GM19468 (cell line): Measurements from ENCODE around the gene HOXD11.

Source experiments
- ATAC-seq: cut with Tn5 transposase; IDR thresholded peaks from one replicate; pipeline ENCODE4 v1.9.1; 2021; ENCODE audit warnings: mild to moderate bottlenecking, moderate library complexity, moderate number of reproducible peaks; ENCODE audit not compliant: unreplicated experiment; ENCODE audit errors: extremely low read depth

HOXD11 gene

GRCh38 chr2:176103742-176104315, 3.3 kb upstream of the HOXD11 start:
- ATAC-seq, result no peak

GRCh38 chr2:176104316-176105077, 2.6 kb upstream of the HOXD11 start:
- no peak for ATAC-seq

DNA sequence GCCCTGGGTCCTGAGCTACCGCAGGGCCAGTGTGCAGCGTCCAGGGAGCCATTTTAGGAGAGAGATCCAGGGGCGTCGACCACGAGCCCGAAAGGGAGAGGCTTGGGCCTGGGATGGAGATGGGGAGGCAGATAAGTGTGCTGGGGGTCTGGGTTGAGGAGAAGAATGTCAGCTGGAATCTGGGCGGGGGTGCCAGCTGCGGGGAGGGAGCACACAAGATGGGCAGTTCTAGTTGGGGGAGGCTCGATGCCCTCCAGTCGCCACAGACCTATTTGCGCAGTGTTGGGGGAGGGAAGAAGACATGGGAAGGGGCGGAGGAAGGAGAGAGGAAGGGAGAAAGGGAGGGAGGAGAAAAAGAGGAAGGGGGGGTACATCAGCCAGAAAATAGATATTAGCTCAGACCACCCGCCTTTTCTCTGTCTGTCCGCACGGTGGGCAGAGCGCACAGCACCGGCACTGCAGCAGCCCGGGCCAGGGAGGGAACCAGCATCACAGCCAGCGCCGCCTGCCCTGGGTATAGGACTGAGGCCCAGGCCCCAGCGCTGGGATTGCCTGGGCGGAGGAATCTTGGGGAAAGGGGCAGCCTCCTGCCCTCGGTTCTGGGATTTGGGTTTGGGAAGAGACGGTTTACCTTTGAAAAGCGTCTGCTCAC, 1.9 kb upstream of the HOXD11 start:
- no peak for ATAC-seq

DNA sequence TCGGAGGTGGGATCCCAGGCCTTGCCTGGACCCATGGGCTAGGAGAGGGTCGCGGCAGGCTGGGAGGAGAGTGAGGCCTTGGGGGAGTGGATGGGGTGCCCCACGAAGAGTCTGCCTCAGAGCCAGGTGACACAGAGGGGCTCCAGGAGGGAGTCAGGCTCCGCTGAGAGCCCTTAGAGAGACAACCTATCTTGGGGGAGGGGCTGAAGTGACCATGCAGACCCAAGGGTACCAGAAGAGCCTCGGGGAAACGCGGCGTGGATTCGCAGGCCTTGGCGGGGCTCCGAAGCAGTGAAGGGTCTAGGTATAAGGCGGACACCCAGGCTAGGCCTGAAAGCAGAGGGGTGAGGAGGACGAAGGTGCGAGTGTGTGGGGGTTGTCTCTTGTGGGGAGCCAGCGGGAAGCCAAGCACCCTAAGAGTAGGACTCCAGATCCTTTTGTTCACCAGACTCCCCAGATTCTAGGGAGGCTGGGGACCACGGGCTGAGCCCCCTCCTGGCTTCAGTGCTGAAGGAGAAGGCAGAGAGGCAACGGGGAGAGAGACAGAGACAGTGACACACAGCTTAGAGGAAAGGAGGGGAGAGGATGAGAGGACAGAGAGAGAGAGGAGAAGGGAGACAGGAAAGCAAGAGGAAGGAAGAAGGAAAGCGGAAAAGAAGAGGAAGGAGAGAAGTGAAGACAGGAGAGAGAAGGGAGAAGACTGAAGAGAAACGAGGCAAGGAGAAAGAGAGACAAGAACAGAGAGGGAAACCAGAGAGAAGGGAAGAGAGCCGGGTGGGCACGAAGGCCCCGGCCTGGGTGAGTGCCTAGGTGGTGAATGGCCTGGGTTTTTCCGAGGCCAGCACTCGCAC, 1.1 kb upstream of the HOXD11 start:
- ATAC-seq, result no peak

DNA sequence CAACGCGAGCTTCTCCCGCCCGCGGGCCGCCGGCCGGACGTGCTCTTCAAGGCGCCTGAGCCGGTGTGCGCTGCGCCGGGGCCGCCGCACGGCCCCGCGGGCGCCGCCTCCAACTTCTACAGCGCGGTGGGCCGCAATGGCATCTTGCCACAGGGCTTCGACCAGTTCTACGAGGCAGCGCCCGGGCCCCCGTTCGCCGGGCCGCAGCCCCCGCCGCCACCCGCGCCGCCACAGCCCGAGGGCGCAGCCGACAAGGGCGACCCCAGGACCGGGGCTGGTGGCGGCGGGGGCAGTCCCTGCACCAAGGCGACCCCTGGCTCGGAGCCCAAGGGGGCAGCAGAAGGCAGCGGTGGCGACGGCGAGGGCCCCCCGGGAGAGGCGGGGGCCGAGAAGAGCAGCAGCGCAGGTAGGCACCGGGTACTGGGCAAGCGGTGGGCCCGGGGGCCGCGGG, 676 bp downstream of the HOXD11 start:
- no peak for ATAC-seq

GRCh38 chr2:176109192-176109901, 2.3 kb downstream of the HOXD11 start:
- no peak for ATAC-seq

- ATAC-seq, result no peak
Observed at GRCh38 chr2:176109946-176110345, 2.9 kb downstream of the HOXD11 start.

DNA sequence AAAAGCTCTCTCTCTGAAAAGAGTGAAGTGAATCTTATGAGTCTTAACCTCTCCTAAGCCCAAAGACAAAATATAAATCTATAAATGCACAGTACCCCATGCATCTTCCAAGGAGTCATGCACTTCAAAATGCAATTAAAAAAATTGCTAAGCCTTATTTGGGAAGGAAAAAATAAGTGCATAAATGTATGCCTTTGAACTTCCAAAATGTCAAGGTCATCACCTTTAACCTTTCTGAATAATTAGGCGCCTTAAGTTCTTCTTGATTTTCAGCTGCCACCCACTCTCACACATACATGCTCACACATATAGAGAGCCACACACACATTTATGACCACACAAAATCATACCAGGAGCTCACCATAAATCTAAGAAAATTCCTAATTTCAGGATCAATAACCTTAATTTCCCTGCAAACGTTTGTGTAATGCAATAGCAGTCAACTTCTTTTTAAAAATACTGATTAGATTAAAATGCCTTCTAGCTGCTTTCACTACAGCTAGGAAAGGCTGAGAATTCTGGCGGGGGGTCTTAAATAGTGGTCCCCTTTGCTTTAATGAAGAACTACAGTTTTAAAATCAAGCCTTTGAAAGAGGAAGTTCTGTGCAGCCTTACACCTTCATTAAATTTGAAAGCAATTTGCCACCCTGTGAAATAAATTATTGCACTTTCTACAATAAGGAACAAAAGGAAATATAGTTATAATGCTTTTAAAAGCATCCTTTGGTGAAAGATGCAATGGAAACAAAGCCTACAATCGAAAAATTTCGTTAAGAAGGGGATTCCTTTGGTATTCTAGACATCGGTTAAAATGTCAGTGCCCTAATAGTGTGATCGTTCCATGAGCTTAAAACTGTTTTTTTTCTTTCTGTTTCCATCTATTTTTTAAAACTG, 3.6 kb downstream of the HOXD11 start:
- no peak for ATAC-seq

DNA sequence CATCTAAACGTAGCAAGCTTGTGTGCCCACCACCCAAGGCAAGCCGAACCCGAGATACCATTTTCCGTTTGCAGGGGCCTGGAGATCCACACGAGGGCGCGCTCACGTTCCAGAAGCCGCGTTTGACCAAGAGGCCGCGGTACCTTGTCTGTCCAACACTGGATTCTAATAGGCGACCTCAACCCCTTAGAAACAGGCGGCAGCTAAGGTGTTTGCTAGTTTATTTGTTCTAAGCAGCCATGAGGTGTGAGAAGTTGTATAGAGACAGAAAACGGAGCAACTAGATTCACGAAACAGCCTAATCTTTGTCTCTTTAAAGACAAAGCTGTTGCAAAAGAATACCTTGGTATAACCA, 4.2 kb downstream of the HOXD11 start:
- no peak for ATAC-seq

DNA sequence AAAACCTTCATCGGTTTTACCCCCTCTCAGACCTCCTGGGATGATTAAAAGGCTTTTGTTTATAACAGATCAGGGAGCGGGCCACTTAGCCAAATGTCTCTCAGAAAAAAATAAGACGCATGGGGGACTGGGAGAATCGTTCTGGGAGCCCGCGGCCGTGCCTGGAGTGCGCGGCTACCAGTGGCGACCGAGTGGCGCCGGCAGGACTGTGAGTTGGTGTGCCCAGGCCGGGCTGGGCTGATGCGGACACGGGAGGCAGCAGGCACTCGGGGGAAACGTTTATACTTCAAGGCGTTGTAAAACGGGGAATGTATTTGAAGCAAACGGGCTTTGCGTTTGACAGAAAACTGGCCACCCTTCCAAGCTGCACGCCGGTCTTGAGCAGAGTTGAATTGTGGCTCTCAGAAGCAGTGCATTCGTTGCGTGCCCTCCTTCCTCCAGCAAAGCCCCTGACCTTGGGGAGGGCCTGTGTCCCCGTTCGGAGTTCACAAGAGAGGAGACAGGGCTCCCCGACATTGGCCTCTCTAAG, 4.8 kb downstream of the HOXD11 start:
- no peak for ATAC-seq

DNA sequence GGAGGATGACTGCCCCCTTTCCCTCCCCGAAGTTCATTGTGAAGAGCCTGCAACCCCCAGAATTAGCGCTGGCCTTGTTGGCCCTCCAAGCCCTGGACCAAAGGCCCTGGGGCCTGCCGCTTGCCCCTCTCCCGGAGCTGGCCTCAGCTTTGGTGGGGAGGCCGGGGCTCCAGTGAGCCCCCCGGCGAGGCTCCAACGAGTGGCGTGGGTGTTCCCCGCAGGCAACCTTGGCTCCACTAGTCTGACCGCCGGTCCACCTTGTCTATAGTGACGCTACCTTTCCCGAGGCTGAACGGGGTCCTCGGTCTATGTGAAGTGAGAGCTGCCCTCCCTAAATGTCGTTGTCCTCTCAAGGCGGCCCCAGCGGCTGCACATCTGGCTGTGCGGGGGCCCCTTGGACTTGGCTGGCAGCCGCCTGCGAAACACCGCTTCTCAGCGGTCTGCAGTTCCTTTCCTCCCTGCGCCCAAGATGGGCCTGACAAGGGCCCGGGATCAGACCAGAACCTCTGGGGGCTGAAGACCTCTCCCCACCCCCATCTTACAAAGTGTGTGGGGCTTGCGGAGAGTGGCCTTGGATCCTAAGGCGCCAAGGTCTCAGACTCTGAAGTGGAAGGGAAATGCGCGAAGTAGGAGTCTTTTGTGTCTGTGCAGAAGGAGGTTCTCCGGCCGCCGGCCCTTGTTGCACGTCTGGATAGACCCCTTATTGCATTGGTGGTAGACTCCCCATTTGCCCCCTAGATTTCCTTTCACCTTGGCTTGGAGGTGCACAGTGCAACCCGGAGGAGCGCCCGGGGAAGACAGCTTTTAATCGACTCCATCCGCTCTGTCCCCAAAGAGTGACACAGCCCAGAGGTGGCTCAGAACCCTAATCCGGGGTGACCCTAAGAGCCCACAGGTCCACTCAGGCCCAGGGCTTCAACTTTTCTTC, 5.6 kb downstream of the HOXD11 start:
- ATAC-seq, result no peak

DNA sequence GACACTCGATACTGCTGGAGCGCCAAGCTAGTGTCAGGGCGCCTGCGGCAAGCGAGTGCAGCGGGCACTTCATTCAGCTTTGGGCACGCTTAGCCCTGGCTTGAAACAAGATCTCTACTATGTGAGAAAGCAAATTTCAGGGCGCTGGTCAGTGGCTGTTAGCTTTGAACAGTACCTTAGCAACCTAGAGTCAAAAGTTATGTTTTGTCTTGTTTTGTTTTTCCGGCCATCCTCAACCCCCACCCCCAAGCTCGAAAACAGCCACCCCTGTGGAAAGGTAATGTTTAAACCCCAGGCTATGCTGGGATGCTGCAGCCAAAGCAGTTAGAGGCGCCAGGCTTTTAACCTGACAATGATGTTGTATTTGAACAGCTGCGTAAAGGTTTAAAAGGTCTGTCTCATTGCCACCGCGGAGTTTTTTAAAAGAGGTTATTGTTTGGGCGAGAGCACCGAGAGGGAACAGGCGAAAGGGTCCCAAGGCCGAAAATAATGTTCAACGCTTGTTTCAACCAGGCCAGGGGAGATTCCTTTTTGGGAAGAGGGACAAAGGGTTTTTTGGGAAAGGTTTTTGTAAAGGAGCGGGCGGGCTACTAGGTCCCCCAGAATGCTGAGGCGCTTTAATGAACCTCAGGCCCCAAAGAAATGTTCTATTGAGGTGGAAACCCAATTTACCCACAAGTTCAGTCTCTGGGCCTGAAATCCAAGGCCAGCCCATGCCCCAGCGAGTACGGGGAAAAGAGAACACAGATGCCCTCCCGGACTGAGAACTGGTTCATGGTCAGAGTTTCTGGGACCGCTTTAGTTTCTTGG, 7.2 kb downstream of the HOXD11 start:
- ATAC-seq, result no peak

DNA sequence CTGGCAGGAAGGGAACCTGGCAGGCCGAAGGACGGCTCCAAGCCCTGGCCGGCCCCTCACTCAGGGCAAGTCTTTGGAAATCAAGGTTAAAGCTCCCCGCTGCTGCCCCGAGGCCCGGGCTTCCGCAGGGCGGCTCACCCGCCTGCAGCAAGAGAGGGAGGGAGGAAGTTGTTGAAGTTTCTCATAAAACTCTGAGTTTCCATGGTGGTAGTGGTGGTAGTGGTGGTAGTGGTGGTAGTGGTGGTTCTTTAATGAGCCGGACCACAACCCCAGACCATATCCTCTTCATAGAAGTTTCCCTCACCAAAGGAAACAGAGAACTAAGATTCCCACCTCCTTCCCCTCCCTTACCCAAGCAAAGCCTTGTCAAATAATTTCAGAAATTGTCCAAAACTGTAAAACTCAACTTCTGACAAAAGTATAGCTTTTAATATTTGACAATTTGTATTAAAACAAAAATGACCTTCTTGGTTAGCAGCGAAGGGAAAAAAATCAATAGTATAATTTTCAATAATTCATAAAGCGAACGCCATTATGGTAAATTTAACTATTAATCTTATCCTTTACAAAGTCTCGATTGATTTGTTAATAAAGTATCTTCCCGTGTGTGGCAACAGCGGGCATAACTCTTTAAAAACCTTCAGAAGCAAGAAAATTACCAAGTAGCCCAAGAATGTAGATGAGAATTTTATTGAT, 8.0 kb downstream of the HOXD11 start:
- ATAC-seq, result no peak

DNA sequence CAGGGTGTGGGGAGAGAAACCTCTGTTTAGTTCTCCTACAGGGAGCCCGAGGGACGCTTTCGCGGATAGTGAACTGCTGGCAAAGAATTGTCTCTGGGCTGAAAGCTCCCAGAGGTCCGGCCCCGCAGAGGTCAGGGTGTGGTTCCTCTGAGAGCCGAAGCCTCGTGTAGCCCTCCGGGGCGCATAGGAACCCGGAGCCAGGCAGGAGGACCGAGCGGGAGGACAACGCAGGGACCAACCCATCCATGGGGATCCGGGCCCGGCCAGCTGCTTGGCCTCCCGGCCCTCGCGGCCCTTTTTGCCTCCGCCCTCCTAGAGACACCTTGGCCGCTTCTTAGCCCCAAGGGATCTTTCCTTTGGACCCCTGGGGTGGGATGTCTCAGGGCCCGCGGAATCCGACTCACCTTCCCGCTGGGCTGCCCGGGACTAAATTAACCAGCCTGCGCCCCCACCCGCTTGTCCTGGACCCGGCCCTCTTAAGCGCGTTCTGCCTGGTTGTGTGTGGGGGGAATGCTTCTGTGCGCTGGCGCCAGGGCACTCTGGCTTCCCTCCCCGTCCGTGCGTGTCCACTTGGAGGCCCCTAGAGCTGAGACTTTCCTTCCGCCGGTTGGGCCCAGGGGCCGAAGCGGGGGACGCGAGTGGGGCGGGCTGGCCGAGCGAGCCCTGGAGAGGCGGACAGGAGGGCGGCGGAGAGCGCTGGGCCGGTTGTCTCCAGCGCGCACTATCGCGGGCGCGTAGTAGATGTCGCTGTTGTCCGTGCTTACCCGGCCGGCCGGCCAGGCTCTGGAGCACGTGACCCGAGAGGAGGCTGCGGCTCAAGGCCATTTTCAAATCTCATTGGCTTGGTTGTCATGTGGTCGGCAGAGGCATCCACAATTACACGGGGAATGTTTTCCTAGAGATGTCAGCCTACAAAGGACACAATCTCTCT, 9.1 kb downstream of the HOXD11 start, which contains the start of gene HOXD10:
TSS of gene HOXD10 (plus strand) at position 896 of the 931 bp plus-strand sequence. CDS start 56 bp downstream, outside the sequence.
- no peak for ATAC-seq

DNA sequence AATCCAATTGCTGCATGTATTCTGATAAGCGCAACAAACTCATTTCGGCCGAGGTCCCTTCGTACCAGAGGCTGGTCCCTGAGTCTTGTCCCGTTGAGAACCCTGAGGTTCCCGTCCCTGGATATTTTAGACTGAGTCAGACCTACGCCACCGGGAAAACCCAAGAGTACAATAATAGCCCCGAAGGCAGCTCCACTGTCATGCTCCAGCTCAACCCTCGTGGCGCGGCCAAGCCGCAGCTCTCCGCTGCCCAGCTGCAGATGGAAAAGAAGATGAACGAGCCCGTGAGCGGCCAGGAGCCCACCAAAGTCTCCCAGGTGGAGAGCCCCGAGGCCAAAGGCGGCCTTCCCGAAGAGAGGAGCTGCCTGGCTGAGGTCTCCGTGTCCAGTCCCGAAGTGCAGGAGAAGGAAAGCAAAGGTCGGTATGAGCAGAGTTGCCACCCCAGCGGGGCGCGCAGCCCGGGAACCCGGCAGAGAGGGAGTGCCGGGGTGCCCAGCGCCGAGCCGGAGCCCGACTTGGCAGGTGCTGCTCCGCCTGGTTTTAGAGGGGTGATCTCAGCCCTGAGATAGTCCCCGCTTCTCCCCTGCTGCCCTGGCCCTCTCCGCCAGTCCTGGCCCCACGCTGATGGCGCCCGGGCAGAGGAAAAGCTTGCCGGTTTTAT, 10.2 kb downstream of the HOXD11 start:
- ATAC-seq, result no peak
